ENCODE data around the gene RPUSD2. TPM values are rescaled to one million over a fixed set of nuclear protein-coding genes. Genes with fewer than 3 reads are reported as not detected.
"Not testable (repeated sequence)": the region's sequence is repeated elsewhere in the genome, so short reads cannot be mapped to it uniquely, and the experiment has no call there.

RPUSD2 gene
- total RNA-seq, 2 experiments from 2014 or later, result 11.1 to 11.9 TPM

- Mint-ChIP-seq H3K4me1 (no peaks in the 10 kb centered on the region), H3K27me3 (no peaks in the 10 kb centered on the region), H3K27ac (no peak overlapping the region), H3K4me3 (no peak overlapping the region), H3K36me3 (ENCODE audit: low read depth) (no peaks in the 10 kb centered on the region), H3K9me3 (peaks cover 3% of the 10 kb centered on the region)
- CTCF ChIA-PET, result no interaction called here
- no peak for DNase-seq
- POLR2A ChIA-PET, result no interaction called here
Measured at GRCh38 chr15:40578892-40579291, 9.8 kb downstream of the RPUSD2 start.

- not testable (repeated sequence) for H3K36me3 Mint-ChIP-seq (ENCODE audit: low read depth); H3K9me3 Mint-ChIP-seq; DNase-seq; H3K4me3 Mint-ChIP-seq; H3K4me1 Mint-ChIP-seq; H3K27ac Mint-ChIP-seq; H3K27me3 Mint-ChIP-seq
- CTCF ChIA-PET, result interaction anchor here (1.2 to 2.2 kb wide), 2 partner anchors 8 to 17 kb away, joined by 3 to 6 read pairs; partner anchors contain the start of gene CCDC32
- POLR2A ChIA-PET, result interaction anchor here (2.2 kb wide), 1 partner anchor 13 kb away, joined by 9 read pairs; the partner anchor contains the start of gene RPUSD2
Measured at GRCh38 chr15:40581796-40582195, 12.7 kb downstream of the RPUSD2 start.

- H3K27ac Mint-ChIP-seq, result no peak overlapping the region
- DNase-seq, result no peak
- H3K9me3 Mint-ChIP-seq, result peaks cover 3% of the 10 kb centered on the region
- POLR2A ChIA-PET, result no interaction called here
- H3K4me3 Mint-ChIP-seq, result no peak overlapping the region
- CTCF ChIA-PET, result no interaction called here
- H3K27me3 Mint-ChIP-seq, result peaks cover 5% of the 10 kb centered on the region
- no peaks in the 10 kb centered on the region for H3K4me1 Mint-ChIP-seq
- no peaks in the 10 kb centered on the region for H3K36me3 Mint-ChIP-seq (ENCODE audit: low read depth)
Measured at GRCh38 chr15:40582726-40583246, 13.7 kb downstream of the RPUSD2 start.

GRCh38 chr15:40584191-40584590, 15.1 kb downstream of the RPUSD2 start:
- Mint-ChIP-seq H3K27me3 (peaks cover 6% of the 10 kb centered on the region), H3K36me3 (ENCODE audit: low read depth) (no peaks in the 10 kb centered on the region), H3K4me1 (peaks cover 3% of the 10 kb centered on the region), H3K27ac (no peak overlapping the region), H3K9me3 (peaks cover 3% of the 10 kb centered on the region), H3K4me3 (no peak overlapping the region)
- no peak for DNase-seq
- CTCF ChIA-PET, result interaction anchor here (1.0 to 1.1 kb wide), 2 partner anchors 9 to 15 kb away, joined by 5 to 7 read pairs; partner anchors contain the start of gene RPUSD2
- POLR2A ChIA-PET, result interaction anchor here (2.2 kb wide), 1 partner anchor 15 kb away, joined by 7 read pairs; the partner anchor contains the start of gene RPUSD2

- ChIA-PET CTCF (interaction anchor here (0.8 to 2.3 kb wide), 5 partner anchors 8 to 58 kb away, joined by 4 to 24 read pairs (median 9); partner anchors contain the start of gene CCDC32), POLR2A (no interaction called here)
- no peak for DNase-seq
- Mint-ChIP-seq H3K36me3 (ENCODE audit: low read depth) (peaks cover 3% of the 10 kb centered on the region), H3K27ac (no peak overlapping the region), H3K4me1 (peaks cover 34% of the 10 kb centered on the region), H3K4me3 (peak overlapping the region; percentile 72), H3K27me3 (peaks cover 4% of the 10 kb centered on the region), H3K9me3 (no peaks in the 10 kb centered on the region)
Measured at GRCh38 chr15:40590667-40591050, 21.6 kb downstream of the RPUSD2 start.

- Mint-ChIP-seq H3K9me3 (no peaks in the 10 kb centered on the region), H3K27ac (no peak overlapping the region), H3K4me1 (peaks cover 37% of the 10 kb centered on the region), H3K4me3 (no peak overlapping the region), H3K36me3 (ENCODE audit: low read depth) (peaks cover 3% of the 10 kb centered on the region), H3K27me3 (peaks cover 4% of the 10 kb centered on the region)
- POLR2A ChIA-PET, result interaction anchor here (4.5 kb wide), 1 partner anchor 22 kb away, joined by 25 read pairs; the partner anchor contains the start of gene RPUSD2
- no peak for DNase-seq
- CTCF ChIA-PET, result interaction anchor here (1.2 kb wide), 1 partner anchor 40 kb away, joined by 4 read pairs; no protein-coding TSS in a partner anchor
Measured at GRCh38 chr15:40591389-40591788, 22.3 kb downstream of the RPUSD2 start.

- Mint-ChIP-seq H3K4me3 (peak overlapping the region; percentile 83), H3K9me3 (no peaks in the 10 kb centered on the region), H3K27ac (peak overlapping the region; percentile 96), H3K4me1 (peaks cover 48% of the 10 kb centered on the region), H3K36me3 (ENCODE audit: low read depth) (peaks cover 3% of the 10 kb centered on the region), H3K27me3 (peaks cover 2% of the 10 kb centered on the region)
- POLR2A ChIA-PET, result interaction anchor here (0.8 to 4.5 kb wide), 4 partner anchors 24 to 694 kb away, joined by 3 to 25 read pairs (median 6); partner anchors contain the start of genes CCDC32 and RPUSD2
- CTCF ChIA-PET, result interaction anchor here (0.5 to 2.3 kb wide), 8 partner anchors 9 to 301 kb away, joined by 3 to 13 read pairs (median 4); partner anchors contain the start of genes CCDC32, RAD51, RPUSD2 and VPS18
- DNase-seq, result no peak
Measured at GRCh38 chr15:40593165-40593564, 24.1 kb downstream of the RPUSD2 start.

GRCh38 chr15:40593588-40594428, 24.7 kb downstream of the RPUSD2 start, which contains the start of gene KNL1:
KNL1 (plus strand) TSS chr15:40594249; CDS start chr15:40602932, 8,683 bp downstream.
- H3K36me3 Mint-ChIP-seq (ENCODE audit: low read depth), result peaks cover 3% of the 10 kb centered on the region
- peak within 1 kb of the TSS; percentile 83 for H3K4me3 Mint-ChIP-seq
- DNase-seq, result peak; percentile 94
- ChIA-PET CTCF (interaction anchor here (0.8 to 2.3 kb wide), 9 partner anchors 9 to 301 kb away, joined by 3 to 13 read pairs (median 4); partner anchors contain the start of genes CCDC32, RAD51, RPUSD2 and VPS18), POLR2A (interaction anchor here (0.8 to 4.5 kb wide), 6 partner anchors 25 to 693 kb away, joined by 3 to 25 read pairs (median 6); partner anchors contain the start of genes CCDC32, RAD51 and RPUSD2)
- H3K27ac Mint-ChIP-seq, result peak within 1 kb of the TSS; percentile 96
- peaks cover 48% of the 10 kb centered on the region for H3K4me1 Mint-ChIP-seq
- peaks cover 2% of the 10 kb centered on the region for H3K27me3 Mint-ChIP-seq
- H3K9me3 Mint-ChIP-seq, result no peaks in the 10 kb centered on the region

GRCh38 chr15:40594429-40594836, 25.3 kb downstream of the RPUSD2 start:
- H3K36me3 Mint-ChIP-seq (ENCODE audit: low read depth), result peaks cover 3% of the 10 kb centered on the region
- H3K4me1 Mint-ChIP-seq, result peaks cover 45% of the 10 kb centered on the region
- no peaks in the 10 kb centered on the region for H3K9me3 Mint-ChIP-seq
- ChIA-PET POLR2A (interaction anchor here (0.9 to 4.5 kb wide), 5 partner anchors 25 to 182 kb away, joined by 3 to 25 read pairs (median 3); partner anchors contain the start of genes RAD51 and RPUSD2), CTCF (interaction anchor here (1.0 to 2.0 kb wide), 3 partner anchors 9 to 300 kb away, joined by 3 to 4 read pairs (median 4); partner anchors contain the start of genes CCDC32 and VPS18)
- DNase-seq, result no peak
- no peaks in the 10 kb centered on the region for H3K27me3 Mint-ChIP-seq
- peak overlapping the region; percentile 83 for H3K4me3 Mint-ChIP-seq
- peak overlapping the region; percentile 96 for H3K27ac Mint-ChIP-seq

- ChIA-PET POLR2A (interaction anchor here (0.9 to 4.5 kb wide), 6 partner anchors 26 to 249 kb away, joined by 3 to 25 read pairs (median 3); partner anchors contain the start of genes RAD51, RPUSD2 and SPINT1), CTCF (interaction anchor here (1.0 to 1.5 kb wide), 2 partner anchors 31 to 299 kb away, joined by 3 to 4 read pairs; partner anchors contain the start of genes CCDC32 and VPS18)
- H3K4me3 Mint-ChIP-seq, result peak overlapping the region; percentile 83
- peaks cover 5% of the 10 kb centered on the region for H3K36me3 Mint-ChIP-seq (ENCODE audit: low read depth)
- H3K4me1 Mint-ChIP-seq, result peaks cover 40% of the 10 kb centered on the region
- DNase-seq, result no peak
- H3K27me3 Mint-ChIP-seq, result no peaks in the 10 kb centered on the region
- no peaks in the 10 kb centered on the region for H3K9me3 Mint-ChIP-seq
- peak overlapping the region; percentile 96 for H3K27ac Mint-ChIP-seq
Measured at GRCh38 chr15:40595219-40595618, 26.1 kb downstream of the RPUSD2 start.

GRCh38 chr15:40595773-40596172, 26.7 kb downstream of the RPUSD2 start:
- Mint-ChIP-seq H3K9me3 (no peaks in the 10 kb centered on the region), H3K4me3 (no peak overlapping the region), H3K36me3 (ENCODE audit: low read depth) (peaks cover 8% of the 10 kb centered on the region), H3K4me1 (peaks cover 36% of the 10 kb centered on the region), H3K27ac (no peak overlapping the region), H3K27me3 (no peaks in the 10 kb centered on the region)
- CTCF ChIA-PET, result interaction anchor here (1.5 kb wide), 1 partner anchor 31 kb away, joined by 4 read pairs; the partner anchor contains the start of gene CCDC32
- no peak for DNase-seq
- POLR2A ChIA-PET, result interaction anchor here (0.9 to 4.5 kb wide), 2 partner anchors 27 to 248 kb away, joined by 3 to 25 read pairs; partner anchors contain the start of genes RPUSD2 and SPINT1

GRCh38 chr15:40597024-40597423, 27.9 kb downstream of the RPUSD2 start:
- CTCF ChIA-PET, result interaction anchor here (0.7 kb wide), 2 partner anchors 28 to 146 kb away, joined by 3 read pairs; partner anchors contain the start of gene RPUSD2

More at GRCh38 chr15:40597024-40597423, 27.9 kb downstream of the RPUSD2 start:
- Mint-ChIP-seq H3K9me3 (no peaks in the 10 kb centered on the region), H3K4me3 (no peak overlapping the region), H3K4me1 (peaks cover 36% of the 10 kb centered on the region), H3K36me3 (ENCODE audit: low read depth) (peaks cover 9% of the 10 kb centered on the region), H3K27me3 (no peaks in the 10 kb centered on the region), H3K27ac (no peak overlapping the region)
- no peak for DNase-seq
- POLR2A ChIA-PET, result no interaction called here
